T-helper 1 cell treated with Interleukin-12 subunit alpha and Interleukin-12 subunit beta and Interleukin-4 antibody, amounts not matched to agents 30 μg/mL and 1 μg/mL, for 36 hours (primary cell): Measurements from ENCODE around the gene GPR87.
A peak's percentile ranks its signal among the peaks of the same experiment; 100 is the strongest.

Source experiments
- H3K27ac Mint-ChIP-seq: one replicate; pipeline ENCODE4 v1.8.0; 2021; ENCODE audit warnings: mild to moderate bottlenecking, mixed read lengths
- H3K27me3 Mint-ChIP-seq: one replicate; pipeline ENCODE4 v1.8.0; 2021; ENCODE audit warnings: low read depth, mixed read lengths
- H3K36me3 Mint-ChIP-seq: one replicate; pipeline ENCODE4 v1.8.0; 2021; ENCODE audit warnings: low read depth, mixed read lengths
- H3K4me1 Mint-ChIP-seq: one replicate; pipeline ENCODE4 v1.8.0; 2021; ENCODE audit warnings: low read depth, mixed read lengths
- H3K4me3 Mint-ChIP-seq: one replicate; pipeline ENCODE4 v1.8.0; 2021; ENCODE audit warnings: mild to moderate bottlenecking, moderate library complexity, mixed read lengths
- H3K9me3 Mint-ChIP-seq: one replicate; pipeline ENCODE4 v1.8.0; 2021; ENCODE audit warnings: mixed read lengths

Gene GPR87

DNA sequence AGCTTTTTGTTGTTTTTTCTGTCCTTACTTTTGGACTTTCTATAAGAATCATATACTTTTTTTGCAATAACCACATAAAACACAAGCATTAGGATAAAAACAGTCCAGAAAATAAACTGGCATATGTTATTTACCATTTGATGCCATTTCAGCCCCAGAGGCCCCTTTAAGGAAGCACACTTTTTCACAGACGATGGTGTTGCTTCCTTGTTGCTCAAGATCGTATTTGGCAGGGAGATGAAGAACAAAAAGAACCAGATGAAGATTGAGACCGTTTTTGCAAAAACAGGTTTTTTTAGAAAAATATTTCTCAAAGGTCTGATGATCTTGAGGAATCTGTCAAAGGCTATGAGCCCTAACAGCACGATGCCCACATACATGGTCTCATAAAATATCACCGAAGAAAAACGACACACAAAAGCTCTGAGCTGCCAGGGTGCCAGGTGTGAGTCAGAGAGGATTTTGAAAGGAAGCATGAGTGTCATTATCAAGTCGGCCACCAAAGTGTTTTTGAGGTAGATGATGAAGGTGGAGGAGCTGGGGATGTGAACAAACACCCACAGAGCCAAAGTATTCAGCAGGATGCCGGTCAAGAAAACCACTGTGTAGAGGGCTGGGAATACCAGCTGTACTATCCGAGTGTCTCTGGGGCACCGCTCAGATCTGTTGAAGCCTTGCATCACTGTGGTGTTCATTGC lies 11.8 kb upstream of the GPR87 start:
- peaks cover 23% of the 10 kb centered on the region for H3K27me3 Mint-ChIP-seq
- peaks cover 6% of the 10 kb centered on the region for H3K4me1 Mint-ChIP-seq
- H3K36me3 Mint-ChIP-seq, result no peaks in the 10 kb centered on the region
- no peaks in the 10 kb centered on the region for H3K9me3 Mint-ChIP-seq
- no peak overlapping the region for H3K27ac Mint-ChIP-seq
- H3K4me3 Mint-ChIP-seq, result peak overlapping the region; percentile 9

DNA sequence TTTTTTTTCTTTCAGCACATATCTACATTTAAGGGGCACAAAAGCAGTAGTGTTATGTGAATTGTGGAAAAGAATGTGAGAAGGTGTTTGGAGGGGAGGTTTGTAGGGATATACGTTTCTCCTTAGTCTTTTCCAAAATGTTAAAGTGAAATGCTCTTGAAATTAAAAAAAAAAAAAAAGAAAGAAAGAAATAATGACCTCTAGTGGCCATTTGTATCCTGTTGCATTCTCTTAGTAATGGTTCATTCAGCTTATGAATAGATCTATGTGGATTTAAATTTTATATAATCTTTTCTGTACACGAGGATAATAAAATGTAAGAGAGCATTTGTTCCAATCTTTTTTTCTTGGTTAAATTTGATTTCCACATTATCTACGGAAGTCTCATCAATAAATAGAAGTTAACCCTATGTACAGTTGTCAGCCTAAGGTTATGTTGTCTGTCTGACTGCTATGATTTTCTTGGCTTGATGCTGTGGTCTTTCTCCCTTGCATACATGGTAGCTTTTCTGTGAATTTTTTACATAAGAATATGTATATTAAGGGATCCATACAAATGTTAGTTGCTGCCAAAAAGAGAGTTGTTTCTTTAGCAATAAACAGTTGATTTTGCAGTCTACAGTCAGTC lies 11.1 kb upstream of the GPR87 start:
- H3K27ac Mint-ChIP-seq, result no peak overlapping the region
- H3K4me3 Mint-ChIP-seq, result no peak overlapping the region
- H3K9me3 Mint-ChIP-seq, result no peaks in the 10 kb centered on the region
- H3K36me3 Mint-ChIP-seq, result no peaks in the 10 kb centered on the region
- peaks cover 23% of the 10 kb centered on the region for H3K27me3 Mint-ChIP-seq
- peaks cover 6% of the 10 kb centered on the region for H3K4me1 Mint-ChIP-seq

DNA sequence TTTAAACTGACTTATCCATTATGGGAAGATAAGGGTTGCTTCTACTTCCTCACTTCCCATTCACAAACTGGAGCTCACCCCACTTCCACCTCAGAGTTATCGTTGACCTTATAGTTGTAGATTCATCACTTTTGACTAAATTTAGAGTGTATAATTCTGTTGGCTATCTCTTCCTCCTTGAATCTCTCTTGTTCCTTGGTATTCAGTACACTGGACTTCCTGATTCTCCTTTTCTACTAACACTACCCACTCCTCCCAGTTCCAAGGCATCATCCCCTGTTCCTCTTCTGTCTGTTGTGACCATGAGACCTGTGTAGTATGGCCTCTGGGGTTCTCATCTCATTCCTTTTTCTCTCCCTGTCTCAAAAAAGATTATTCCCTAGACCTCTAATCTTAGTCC lies 5.9 kb upstream of the GPR87 start:
- H3K9me3 Mint-ChIP-seq, result no peaks in the 10 kb centered on the region
- H3K27me3 Mint-ChIP-seq, result peaks cover 11% of the 10 kb centered on the region
- H3K4me1 Mint-ChIP-seq, result no peaks in the 10 kb centered on the region
- no peaks in the 10 kb centered on the region for H3K36me3 Mint-ChIP-seq
- H3K4me3 Mint-ChIP-seq, result no peak overlapping the region
- H3K27ac Mint-ChIP-seq, result no peak overlapping the region

DNA sequence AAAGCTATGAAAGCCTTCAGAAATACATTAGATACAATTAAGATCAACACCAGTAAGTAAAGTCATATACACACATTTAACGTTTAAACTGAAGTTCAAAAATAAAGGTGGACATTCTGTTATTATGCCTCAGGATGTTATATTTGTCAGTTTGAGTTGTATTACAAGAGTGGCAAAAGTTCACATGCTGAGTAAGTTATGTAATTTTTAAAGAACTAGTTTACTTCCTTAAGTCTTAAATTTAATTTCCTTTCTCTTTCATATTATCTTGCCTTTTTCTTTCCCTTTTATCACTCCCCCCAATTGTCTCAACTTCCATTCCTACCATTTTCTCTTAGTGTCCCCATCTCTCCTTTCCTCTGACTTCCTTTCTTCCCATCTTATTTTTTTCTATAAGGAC lies 4.9 kb upstream of the GPR87 start:
- H3K4me3 Mint-ChIP-seq, result no peak overlapping the region
- peaks cover 3% of the 10 kb centered on the region for H3K4me1 Mint-ChIP-seq
- H3K36me3 Mint-ChIP-seq, result no peaks in the 10 kb centered on the region
- peaks cover 11% of the 10 kb centered on the region for H3K27me3 Mint-ChIP-seq
- no peaks in the 10 kb centered on the region for H3K9me3 Mint-ChIP-seq
- H3K27ac Mint-ChIP-seq, result no peak overlapping the region

DNA sequence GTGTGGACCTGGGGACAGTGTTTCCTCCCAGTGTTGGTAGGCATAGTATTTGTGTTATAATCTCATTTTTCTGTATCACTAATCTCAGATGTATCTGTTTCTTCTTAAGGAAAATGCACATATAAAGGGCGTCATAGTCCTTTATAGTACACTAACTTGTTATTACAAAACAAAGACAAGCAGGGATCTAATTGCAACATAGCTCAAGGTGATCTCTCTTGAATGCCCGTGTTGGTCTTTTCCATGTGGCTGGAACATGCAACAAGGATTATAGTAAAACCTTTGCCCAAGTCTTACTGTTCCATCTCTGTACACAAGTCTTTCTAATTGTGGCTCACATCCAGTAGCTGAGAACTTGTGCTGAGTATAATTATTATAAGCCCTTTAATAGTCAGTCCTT lies 3.5 kb upstream of the GPR87 start:
- no peaks in the 10 kb centered on the region for H3K9me3 Mint-ChIP-seq
- no peak overlapping the region for H3K27ac Mint-ChIP-seq
- H3K27me3 Mint-ChIP-seq, result peaks cover 8% of the 10 kb centered on the region
- peaks cover 10% of the 10 kb centered on the region for H3K4me1 Mint-ChIP-seq
- H3K36me3 Mint-ChIP-seq, result no peaks in the 10 kb centered on the region
- no peak overlapping the region for H3K4me3 Mint-ChIP-seq

DNA sequence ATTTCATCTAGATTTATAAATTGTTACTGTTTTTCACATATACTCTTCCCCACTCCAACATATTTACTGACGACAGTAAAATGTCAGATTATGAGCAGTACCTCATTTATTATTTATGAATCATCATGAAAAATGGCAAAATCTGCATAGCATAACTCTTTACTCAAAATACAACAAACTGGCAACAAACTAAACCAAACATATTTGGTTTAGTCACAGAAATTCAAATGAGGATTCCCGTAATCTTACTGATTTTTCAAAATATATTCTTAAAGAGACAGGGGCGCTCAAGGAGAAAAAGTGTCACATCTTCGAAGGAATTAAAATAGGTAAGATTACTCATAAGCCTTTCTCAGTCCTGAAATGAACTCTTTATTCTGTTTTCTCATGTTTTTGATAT lies 3.0 kb upstream of the GPR87 start:
- Mint-ChIP-seq H3K36me3 (no peaks in the 10 kb centered on the region), H3K27ac (no peak overlapping the region), H3K27me3 (peaks cover 9% of the 10 kb centered on the region), H3K4me3 (no peak overlapping the region), H3K4me1 (peaks cover 11% of the 10 kb centered on the region), H3K9me3 (no peaks in the 10 kb centered on the region)

DNA sequence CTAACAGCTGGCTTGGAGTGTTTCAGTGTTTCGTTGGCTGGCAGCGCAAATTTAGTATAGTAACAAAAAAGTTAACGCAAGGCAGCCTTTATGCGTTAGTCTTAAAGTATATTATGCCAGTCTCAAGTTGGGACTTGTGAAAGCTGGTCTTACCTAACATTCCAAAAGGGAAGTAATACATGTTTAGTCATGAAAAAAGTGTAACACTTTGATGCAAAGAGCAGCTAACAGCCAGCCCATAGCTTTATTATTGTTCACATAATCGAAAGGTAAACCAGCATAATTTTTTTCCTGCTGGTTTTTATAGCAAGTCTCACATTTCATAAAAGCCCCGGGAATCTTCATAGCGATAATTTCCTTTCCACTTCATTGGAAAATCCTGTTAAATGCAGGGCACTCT lies 2.4 kb upstream of the GPR87 start:
- Mint-ChIP-seq H3K27me3 (peaks cover 6% of the 10 kb centered on the region), H3K27ac (no peak overlapping the region), H3K4me3 (no peak overlapping the region), H3K36me3 (no peaks in the 10 kb centered on the region), H3K4me1 (peaks cover 11% of the 10 kb centered on the region), H3K9me3 (no peaks in the 10 kb centered on the region)

DNA sequence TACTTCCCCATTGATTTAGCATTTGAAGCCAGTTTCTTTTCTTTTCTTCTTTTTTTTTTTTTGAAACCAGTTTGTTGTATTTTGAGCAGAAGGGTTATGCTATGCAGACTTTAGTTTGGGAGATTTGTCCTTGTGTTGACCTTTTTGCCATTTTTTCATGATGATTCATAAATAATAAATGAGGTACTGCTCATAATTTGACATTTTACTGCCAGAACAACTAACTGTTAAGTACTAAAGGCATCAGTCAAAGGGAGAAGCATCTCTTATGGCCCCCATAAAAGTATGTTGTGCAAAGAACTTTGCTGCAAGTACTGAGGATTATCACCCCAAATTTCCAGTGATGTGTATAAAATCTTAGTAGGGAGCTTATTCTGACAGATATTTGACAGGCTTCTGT lies 1.7 kb upstream of the GPR87 start:
- Mint-ChIP-seq H3K27me3 (peaks cover 6% of the 10 kb centered on the region), H3K9me3 (no peaks in the 10 kb centered on the region), H3K4me1 (peaks cover 11% of the 10 kb centered on the region), H3K4me3 (no peak overlapping the region), H3K36me3 (no peaks in the 10 kb centered on the region), H3K27ac (no peak overlapping the region)

DNA sequence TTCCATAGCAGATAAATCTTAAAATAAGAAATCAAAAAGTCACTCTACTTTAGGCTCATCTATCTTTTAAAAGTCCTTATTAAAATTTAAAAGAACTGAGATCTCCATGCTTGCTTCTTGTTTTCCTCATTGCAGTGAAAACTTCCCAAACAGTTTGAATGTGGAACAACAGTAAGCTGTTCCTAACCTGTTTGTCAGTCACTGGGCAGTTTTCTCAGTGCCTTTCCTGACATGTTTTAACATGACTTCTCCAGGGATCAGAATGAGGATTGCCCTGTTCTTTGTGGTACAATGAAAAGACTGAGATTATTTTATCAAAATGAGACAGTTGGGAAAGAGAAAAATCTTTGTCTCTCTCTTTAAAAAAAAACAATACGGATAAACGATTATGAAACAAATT lies 774 bp downstream of the GPR87 start:
- Mint-ChIP-seq H3K4me1 (peaks cover 11% of the 10 kb centered on the region), H3K36me3 (no peaks in the 10 kb centered on the region), H3K27me3 (peaks cover 6% of the 10 kb centered on the region), H3K9me3 (no peaks in the 10 kb centered on the region), H3K4me3 (no peak overlapping the region), H3K27ac (no peak overlapping the region)

DNA sequence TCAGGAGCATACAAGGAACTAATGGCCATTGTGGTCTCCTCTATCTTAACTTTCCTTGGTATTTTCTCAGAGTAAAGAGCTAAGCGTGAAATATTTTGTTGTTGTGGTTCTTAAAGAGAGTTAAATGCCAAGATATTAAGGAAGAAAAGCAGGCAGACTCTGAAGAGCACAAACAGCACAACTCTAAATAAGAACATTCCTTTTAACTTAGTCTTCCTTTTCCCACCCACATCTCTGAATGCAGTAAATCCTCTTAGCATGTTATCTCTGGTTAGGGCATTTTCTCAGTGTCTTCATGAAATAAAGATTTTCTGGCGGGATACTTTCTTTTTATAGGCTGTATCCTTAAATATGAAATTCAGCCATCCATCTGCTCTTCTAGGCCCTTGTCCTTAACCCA lies 1.5 kb downstream of the GPR87 start:
- Mint-ChIP-seq H3K27ac (no peak overlapping the region), H3K27me3 (peaks cover 6% of the 10 kb centered on the region), H3K36me3 (no peaks in the 10 kb centered on the region), H3K4me1 (peaks cover 11% of the 10 kb centered on the region), H3K9me3 (no peaks in the 10 kb centered on the region), H3K4me3 (no peak overlapping the region)

DNA sequence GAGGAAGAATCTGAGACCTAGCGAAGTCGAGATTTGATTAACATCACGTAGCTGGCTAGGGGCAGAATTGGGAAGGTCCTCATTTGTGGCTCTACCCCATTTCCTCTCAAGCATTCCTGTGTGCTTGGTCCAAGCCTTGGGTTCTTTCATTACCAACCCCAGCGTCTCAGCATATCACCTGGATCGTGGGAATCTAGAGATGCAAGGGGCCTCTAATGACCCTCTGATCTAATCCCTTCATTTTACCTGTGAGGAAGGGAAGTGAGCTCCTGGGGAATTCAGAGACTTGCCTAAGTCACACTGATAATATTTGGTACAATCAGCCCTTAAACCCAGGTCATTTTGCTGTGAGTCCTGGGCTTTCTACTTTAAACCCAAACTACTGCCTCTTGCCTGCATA lies 2.0 kb downstream of the GPR87 start:
- Mint-ChIP-seq H3K4me1 (peaks cover 11% of the 10 kb centered on the region), H3K9me3 (no peaks in the 10 kb centered on the region), H3K4me3 (no peak overlapping the region), H3K27me3 (peaks cover 6% of the 10 kb centered on the region), H3K36me3 (no peaks in the 10 kb centered on the region), H3K27ac (no peak overlapping the region)

DNA sequence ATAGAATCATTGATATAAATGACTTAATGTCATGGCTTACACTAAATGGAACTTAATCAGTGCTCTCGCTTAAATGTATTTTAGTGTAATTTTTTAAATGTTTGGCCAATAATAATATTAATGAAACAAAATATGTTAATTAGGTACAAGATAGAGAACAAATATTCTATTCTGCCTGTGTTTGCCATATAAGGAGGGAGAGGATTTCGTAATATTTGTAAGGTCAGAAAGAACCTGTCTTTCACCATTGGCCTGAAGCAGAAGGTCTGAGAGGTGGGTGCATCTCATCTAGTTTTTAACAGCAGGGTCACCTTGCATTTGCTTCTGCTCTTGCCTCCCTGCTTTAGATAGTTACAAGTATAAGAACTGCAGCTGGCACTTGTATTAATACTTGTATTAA lies 2.5 kb downstream of the GPR87 start:
- Mint-ChIP-seq H3K36me3 (no peaks in the 10 kb centered on the region), H3K9me3 (no peaks in the 10 kb centered on the region), H3K4me3 (no peak overlapping the region), H3K4me1 (peaks cover 11% of the 10 kb centered on the region), H3K27me3 (peaks cover 6% of the 10 kb centered on the region), H3K27ac (no peak overlapping the region)

DNA sequence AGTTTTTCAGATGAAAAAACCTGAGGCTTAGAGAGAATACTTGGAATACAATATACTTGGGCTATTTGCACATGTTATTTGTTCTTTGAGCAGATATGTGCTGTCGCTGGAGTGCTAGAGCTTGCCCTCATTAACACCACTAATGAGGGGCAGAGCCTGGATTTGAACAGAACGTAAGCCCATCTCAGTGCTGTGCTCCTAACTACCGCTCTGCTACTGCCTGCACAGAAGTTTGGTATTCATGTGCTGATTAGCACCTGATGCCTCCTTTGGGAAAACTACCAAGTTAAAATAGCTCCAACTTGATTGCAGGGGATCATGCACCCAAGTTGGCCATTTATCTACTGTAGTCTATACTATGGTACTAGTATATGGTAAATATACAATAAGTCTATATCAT lies 3.6 kb downstream of the GPR87 start:
- Mint-ChIP-seq H3K9me3 (no peaks in the 10 kb centered on the region), H3K27me3 (peaks cover 6% of the 10 kb centered on the region), H3K27ac (no peak overlapping the region), H3K4me3 (no peak overlapping the region), H3K4me1 (peaks cover 11% of the 10 kb centered on the region), H3K36me3 (no peaks in the 10 kb centered on the region)

DNA sequence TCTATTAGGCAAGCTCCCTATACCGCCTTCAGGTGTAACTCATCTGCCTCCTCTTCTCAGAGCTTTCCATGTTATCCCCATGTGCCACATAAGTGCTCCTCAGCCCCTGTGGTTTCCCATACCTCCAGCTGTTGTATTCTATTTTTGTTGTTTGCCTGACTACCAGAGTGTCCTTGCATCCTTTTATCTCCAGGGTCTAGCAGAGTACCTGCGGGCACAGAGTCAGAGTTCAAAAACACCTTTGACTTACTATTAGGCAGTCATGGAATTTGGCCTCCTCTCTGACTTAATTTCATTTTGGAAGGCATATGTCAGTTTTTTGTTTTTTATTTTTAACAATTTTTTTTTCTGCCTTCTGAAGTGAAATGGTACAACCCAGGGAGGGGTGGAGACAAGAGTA lies 7.1 kb downstream of the GPR87 start:
- Mint-ChIP-seq H3K27ac (no peak overlapping the region), H3K4me3 (no peak overlapping the region), H3K27me3 (no peaks in the 10 kb centered on the region), H3K4me1 (peaks cover 12% of the 10 kb centered on the region), H3K36me3 (no peaks in the 10 kb centered on the region), H3K9me3 (no peaks in the 10 kb centered on the region)

DNA sequence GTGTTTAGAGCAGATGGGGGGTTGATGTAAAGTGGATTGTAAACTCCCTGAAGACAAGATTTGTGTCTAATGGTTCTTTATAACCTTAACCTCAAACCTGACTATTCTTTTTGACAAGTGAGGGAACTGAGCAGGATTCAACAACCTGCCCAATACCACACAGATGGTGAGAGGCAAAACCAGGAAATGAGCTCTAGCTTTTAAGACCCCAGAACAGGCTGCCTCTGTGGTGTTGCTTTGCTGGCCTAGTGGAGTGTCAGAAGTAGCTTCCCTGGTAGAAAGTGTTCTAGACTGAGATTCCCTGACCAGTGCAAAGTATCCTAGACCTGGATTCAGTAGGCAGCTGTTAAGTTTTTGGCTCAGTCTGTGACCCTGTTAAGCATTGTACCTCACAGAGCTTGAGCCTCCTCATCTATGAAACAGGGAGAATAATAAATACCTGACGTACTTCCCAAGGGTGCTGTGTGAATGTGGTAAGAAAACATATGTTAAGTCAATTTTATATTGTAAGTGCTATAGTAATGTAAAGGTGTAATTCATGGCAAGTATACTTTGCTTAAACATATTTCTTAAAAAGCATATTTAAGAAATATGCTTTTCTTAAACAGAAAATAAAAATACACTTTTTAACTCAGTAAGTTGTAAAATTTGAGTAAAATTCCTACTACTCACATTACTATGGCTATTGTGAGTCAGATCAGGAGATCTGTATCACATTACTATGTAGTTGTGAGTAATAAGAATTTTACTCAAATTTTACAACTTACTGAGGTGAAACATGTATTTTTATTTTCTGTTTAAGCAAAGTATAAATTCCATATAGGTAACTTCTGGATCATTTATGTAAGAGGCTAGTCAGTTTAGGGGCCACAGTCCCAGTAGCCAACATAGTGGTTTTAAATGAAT lies 8.8 kb downstream of the GPR87 start:
- Mint-ChIP-seq H3K9me3 (no peaks in the 10 kb centered on the region), H3K36me3 (no peaks in the 10 kb centered on the region), H3K27me3 (peaks cover 3% of the 10 kb centered on the region), H3K4me1 (peaks cover 13% of the 10 kb centered on the region), H3K4me3 (no peak overlapping the region), H3K27ac (no peak overlapping the region)
